Stimulated activated naive CD4-positive, alpha-beta T cell (primary cell): Measurements from ENCODE around the gene HVCN1.
A peak's percentile ranks its signal among the peaks of the same experiment; 100 is the strongest.

Experiments used
- DNase-seq, 6 experiments: peaks; one replicate each; lab custom pipeline; 2025; lab: John Stamatoyannopoulos, UW

HVCN1 gene

GRCh38 chr12:110619534-110619953, 69.4 kb downstream of the HVCN1 start:
- peak in 2 of 6 experiments; percentile 4 to 17 for DNase-seq

- DNase-seq = no peak
These were observed 72.3 kb downstream of the HVCN1 start for GRCh38 chr12:110616471-110617115.

- DNase-seq = no peak
These were observed 73.7 kb downstream of the HVCN1 start for GRCh38 chr12:110615171-110615570.

- DNase-seq = peak; percentile 88 to 94 (median 89)
These were observed 74.9 kb downstream of the HVCN1 start, which contains the start of gene TCTN1 for GRCh38 chr12:110613771-110614684. TSS of gene TCTN1 (plus strand) at chr12:110614129. CDS start at chr12:110614183, 54 bp downstream.

GRCh38 chr12:110613071-110613770, 75.7 kb downstream of the HVCN1 start:
- DNase-seq = no peak

GRCh38 chr12:110606253-110606611, 82.7 kb downstream of the HVCN1 start:
- DNase-seq = no peak

- DNase-seq = peak; percentile 9 to 65 (median 32)
These were observed 86.7 kb downstream of the HVCN1 start for GRCh38 chr12:110602085-110602814.

GRCh38 chr12:110600254-110600653, 88.7 kb downstream of the HVCN1 start:
- peak in 3 of 6 experiments; percentile 48 to 68 (median 61) for DNase-seq

- DNase-seq = no peak
These were observed 89.6 kb downstream of the HVCN1 start for GRCh38 chr12:110599334-110599733.
